Endometrium (tissue), 2 donors: ENCODE measurements around the gene CNP.
"Not testable (repeated sequence)": the region's sequence is repeated elsewhere in the genome, so short reads cannot be mapped to it uniquely, and the experiment has no call there.

Experiments
- FAIRE-seq: peaks from 2 replicates; lab custom pipeline; 2012; peaks lifted over from hg19 to GRCh38; lab: Jason Lieb, UNC
- donor health status: control.
- donor health status: control.

The CNP gene

GRCh38 chr17:42002792-42003301, 36.3 kb downstream of the CNP start:
- no peak for FAIRE-seq

GRCh38 chr17:42005166-42005565, 38.6 kb downstream of the CNP start:
- FAIRE-seq = peak; percentile 76

GRCh38 chr17:42009170-42009569, 42.6 kb downstream of the CNP start:
- FAIRE-seq = no peak

DNA sequence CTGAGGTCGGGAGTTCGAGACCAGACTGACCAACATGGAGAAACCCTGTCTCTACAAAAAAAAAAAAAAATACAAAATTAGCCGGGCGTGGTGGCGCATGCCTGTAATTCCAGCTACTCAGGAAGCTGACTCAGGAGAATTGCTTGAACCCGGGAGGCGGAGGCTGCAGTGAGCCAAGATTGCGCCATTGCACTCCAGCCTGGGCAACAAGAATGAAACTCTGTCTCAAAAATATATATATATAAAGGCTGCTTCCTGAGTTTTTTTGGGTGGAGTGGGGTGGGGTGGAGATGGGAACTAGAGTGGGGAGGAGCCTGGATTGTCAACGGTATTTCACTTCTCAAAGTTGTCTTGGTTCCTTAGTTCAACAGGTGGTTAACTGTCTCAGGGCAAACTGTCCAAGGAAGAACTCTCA, 43.7 kb downstream of the CNP start:
- not testable (repeated sequence) for FAIRE-seq

- FAIRE-seq = no peak
Observed at GRCh38 chr17:42010898-42011516, 44.4 kb downstream of the CNP start.

- FAIRE-seq = not testable (repeated sequence)
Observed at GRCh38 chr17:42012363-42012762, 45.8 kb downstream of the CNP start.

- not testable (repeated sequence) for FAIRE-seq
Observed at GRCh38 chr17:42013740-42014139, 47.1 kb downstream of the CNP start.

GRCh38 chr17:42016411-42016831, 49.8 kb downstream of the CNP start:
- no peak for FAIRE-seq

DNA sequence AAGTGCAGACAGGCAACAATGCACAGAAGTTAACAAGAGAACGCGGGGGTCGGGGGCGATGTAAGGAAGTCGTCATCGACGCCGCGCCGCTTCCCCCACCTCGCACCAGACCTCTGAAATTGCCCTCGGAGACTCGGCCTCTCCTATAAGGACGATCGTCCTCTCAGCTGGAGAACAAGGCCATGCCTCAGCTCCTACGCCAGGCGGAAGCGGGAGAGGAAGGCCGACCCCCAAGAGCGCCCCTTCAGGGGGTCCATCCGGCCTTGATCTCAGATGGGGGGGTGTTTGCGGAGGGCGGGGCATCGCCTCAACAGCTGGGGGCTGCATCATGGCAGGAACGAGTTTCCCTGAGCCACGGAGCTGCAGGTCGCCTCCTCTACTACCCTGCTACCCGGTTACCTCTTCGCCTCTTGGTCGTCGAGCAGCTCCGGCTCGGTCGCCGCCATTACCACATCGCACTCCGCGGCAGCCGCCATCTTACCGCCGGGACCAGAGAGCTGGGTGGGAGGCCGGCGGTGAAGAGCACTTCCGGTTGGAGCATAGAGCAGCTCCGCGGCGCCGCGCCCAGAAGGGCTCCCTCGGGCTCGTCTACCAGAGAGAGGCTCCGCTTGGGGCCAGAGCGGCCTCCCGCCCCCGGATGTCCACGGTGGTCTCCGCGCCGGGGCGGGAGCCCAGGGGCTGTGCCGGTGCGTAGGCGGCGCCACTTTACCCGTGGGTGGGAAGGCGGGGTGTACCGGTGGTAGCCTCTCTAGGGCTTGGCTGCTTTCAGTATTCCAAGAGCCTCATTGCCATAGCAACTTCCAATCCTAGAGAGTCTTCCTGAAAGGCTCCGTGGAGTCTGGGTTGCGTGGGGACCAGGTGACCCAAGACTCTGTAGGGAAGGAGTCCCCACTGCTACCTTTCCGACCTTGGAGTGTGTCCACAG, 50.6 kb downstream of the CNP start, which contains the start of gene DNAJC7:
DNAJC7 (minus strand) TSS at position 499 of the 925 bp plus-strand sequence; CDS start at position 476, 23 bp downstream.
- FAIRE-seq = no peak

DNA sequence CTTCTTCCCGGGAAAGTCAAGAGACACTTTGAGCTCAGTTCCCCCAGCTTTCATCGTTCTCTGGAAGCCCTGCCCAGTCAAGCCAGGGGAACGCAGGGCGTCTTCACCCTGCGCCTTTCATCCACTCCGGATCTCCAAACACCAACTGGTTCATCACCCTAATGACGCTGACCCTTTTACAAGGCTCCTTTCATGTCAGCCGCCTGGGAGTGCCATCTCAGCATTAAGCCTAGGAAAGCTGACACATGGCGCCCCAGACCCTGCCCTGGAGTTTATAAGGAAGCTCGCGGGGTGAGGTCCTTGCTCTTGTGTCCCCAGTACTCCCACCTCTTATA, 51.2 kb downstream of the CNP start:
- no peak for FAIRE-seq

- no peak for FAIRE-seq
Observed at GRCh38 chr17:42018339-42018738, 51.7 kb downstream of the CNP start.

DNA sequence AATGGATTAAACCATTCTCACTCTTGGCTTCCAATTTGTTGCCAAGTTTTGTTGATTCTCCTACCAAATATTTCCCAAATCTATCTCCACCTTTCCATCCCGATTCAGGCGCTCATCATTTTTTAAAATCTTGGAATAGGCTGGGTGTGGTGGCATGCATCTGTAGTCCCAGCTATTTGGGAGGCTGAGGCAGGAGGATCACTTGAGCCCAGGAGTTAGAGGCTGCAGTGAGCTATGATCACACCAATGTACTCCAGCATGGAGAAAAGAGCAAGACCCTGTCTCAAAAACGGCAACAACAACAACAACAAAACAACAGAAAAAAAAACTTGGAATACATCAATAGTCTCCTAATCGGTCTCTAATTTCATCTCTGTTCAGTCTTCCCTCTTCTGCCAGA, 52.4 kb downstream of the CNP start:
- no peak for FAIRE-seq

DNA sequence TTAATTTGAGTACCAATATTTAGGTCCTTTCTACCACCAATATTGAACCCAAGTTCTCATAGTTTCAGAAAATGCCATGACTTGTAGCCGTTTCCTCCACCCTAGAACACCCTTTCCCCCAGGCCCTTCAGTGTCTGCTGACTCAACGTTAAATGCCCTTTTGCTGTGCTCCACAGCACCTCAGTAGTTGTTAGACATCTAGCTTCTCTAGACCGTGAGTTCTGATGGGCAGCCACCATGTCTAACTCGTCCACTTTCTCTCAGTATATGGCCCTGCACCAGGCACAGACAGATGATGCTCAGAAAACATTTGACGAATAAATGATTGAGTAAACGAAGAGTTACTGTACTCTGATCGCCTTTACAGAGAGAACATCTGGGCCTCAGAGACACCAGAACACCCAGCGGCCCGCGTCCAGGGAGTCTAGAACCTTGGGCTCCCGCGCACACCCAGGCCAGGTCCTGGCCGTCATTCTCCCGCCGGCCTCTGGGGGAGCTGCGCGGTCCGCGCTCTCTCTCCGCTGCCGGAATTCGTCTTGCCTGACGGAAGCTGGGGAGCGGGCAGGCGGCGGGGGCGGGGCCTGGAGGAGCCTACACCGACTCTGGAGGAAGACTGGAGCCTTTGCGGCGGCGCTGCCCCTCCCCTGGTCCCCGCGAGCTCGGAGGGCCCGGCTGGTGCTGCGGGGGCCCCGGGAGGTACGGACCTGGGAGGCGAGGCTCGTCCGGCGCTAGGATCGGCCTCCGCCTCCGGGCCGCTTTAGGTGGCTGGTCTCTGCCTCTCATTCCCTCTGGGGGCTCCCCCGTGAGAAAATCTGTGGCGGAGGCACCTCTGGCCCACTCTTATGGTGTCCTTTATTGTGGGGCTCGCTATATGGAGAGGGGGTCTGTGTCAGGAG, 53.2 kb downstream of the CNP start, which contains the start of gene NKIRAS2:
NKIRAS2 (plus strand) TSS at position 582 of the 896 bp plus-strand sequence. CDS start 1,488 bp downstream, outside the sequence.
- no peak for FAIRE-seq

- not testable (repeated sequence) for FAIRE-seq
Observed at GRCh38 chr17:42020845-42021244, 54.2 kb downstream of the CNP start.

DNA sequence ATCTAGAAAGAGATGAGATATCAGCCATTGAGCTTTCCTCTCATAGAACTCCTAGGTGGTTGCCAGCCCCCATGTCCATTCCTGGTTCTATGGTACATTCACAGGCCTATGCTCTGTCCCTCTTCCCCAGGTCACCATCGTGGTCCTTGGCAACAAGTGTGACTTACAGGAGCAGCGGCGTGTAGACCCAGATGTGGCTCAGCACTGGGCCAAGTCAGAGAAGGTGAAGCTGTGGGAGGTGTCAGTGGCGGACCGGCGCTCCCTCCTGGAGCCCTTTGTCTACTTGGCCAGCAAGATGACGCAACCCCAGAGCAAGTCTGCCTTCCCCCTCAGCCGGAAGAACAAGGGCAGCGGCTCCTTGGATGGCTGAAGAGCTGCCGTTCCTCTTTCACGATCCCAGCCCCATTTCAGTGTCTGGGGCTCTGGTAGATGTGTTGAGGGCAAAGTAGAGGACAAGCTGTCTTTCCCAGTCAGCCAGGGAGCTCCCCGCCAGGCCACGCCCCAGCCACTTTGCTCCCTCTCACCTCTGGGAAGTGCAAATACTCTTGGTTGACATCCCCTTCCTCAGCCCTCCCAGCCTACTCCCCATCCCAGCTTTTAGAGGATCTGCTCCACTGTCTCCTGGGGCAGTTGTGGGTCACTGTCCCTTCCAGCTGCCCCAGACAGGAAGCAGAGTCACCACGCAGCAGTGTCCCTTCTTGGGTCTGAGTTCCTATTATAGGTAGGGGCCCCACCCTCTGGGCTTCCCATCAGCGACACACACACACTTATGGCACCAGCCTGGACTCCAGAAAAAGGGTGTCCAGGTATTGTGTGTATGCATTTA, 57.1 kb downstream of the CNP start:
- FAIRE-seq = no peak

- FAIRE-seq = no peak
Observed at GRCh38 chr17:42025191-42025579, 58.6 kb downstream of the CNP start.

DNA sequence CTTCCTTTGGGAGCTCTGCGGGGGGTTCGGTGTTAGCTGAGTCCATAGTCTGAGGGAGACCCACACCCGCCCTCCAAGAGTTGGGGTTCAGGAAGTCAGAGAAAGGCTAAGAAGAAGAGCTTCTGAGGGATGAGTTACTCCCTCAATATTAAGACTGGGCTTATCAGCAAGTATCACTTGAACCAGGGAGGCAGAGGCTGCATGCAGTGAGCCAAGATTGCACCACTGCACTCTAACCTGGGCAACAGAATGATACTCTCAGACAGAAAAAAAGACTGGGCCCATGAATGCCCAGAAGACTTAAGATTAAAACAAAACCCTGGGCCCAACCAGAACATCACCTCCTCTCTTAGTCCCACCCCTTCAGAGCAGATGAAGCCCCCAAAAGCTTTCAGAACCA, 59.3 kb downstream of the CNP start:
- FAIRE-seq = no peak

GRCh38 chr17:42026857-42027589, 60.4 kb downstream of the CNP start:
- no peak for FAIRE-seq
